HFF-Myc (cell line): ENCODE results near the gene RSPO4.

Experiments
- DNase-seq: peaks from one replicate; pipeline ENCODE4 v3.0.0-alpha.2; 2011; ENCODE audit warnings: low read depth; ENCODE audit errors: extremely low read depth
- H3K4me3 ChIP-seq: replicated peaks from 2 replicates; pipeline ENCODE4 v1.5.1; 2011; ENCODE audit warnings: low read depth, mild to moderate bottlenecking, control low read depth, low read length
- CTCF ChIP-seq: IDR thresholded peaks from 2 replicates; pipeline ENCODE4 v1.5.1; 2012; ENCODE audit warnings: mild to moderate bottlenecking, low read depth, low read length, control low read depth; ENCODE audit errors: missing control alignments

Gene RSPO4

DNA sequence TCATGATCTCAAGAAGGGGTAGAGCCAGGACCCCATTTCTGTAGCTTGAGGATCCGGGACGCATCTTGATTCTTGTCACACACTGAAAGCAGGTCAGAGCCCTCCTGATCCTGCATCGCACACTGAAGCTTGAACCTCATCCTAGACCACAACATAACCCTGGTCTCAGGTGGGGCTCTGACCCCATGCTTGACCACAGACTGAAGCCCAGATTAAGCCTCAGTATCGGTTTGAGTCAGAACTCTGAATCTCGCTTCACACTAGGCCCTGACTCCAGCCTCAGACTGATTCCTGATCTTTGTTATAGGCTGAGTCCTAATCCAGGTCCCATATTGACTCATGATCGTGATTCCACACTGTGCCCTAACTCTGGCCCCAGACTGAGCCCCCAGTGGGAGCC is 8.5 kb upstream of the RSPO4 start:
- no peak for DNase-seq
- H3K4me3 ChIP-seq: no peak overlapping the region
- no peak for TF ChIP-seq CTCF

- no peak overlapping the region for H3K4me3 ChIP-seq
- no peak for TF ChIP-seq CTCF
- no peak for DNase-seq
These were observed 3.4 kb upstream of the RSPO4 start for GRCh38 chr20:1005452-1006027.

GRCh38 chr20:1003920-1004697 is 2.0 kb upstream of the RSPO4 start:
- DNase-seq: no peak
- TF ChIP-seq CTCF: no peak
- H3K4me3 ChIP-seq: no peak overlapping the region

DNA sequence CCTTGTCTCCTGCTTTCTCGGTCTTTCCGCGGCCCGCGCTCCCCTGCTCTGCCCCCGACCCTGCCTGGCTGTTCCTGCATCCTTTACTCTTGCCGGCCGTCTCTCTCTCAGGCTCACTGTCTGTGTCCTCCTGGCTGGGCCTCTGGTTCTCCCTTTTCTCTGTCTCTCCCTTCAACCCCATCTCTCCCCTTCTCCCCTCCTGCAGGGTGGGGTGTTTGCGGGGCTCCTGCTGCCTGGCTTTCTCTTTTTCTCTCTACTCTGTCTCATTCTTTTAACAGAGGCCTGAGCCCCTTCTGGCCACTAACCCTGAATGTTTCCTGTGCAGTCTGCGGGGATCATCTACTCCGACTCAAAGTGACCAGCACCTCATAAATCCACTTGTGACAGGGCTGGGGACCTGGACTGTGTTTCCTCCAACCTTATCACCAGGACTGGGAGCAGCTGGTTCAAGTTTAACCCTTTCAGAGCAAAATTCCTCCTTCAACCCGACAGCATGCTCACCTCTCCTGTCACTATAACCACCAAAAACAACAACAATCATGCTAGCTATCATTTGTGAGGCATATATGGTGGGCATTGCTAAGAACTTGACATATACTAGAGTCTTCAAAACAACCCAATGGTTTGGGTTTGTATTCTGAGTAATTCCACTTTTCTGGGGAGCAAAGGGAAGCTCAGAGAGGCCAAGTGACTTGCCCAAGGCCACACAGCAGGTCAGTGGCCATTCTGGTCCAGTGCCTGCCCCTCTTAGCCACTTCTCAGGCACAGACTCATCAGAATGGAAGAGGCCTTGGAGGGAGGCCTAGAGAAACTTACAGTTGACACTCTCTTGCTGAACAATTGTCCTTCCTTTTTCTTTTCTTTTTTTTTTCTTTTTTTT is 811 bp upstream of the RSPO4 start:
- DNase-seq: no peak
- no peak for TF ChIP-seq CTCF
- H3K4me3 ChIP-seq: no peak overlapping the region

DNA sequence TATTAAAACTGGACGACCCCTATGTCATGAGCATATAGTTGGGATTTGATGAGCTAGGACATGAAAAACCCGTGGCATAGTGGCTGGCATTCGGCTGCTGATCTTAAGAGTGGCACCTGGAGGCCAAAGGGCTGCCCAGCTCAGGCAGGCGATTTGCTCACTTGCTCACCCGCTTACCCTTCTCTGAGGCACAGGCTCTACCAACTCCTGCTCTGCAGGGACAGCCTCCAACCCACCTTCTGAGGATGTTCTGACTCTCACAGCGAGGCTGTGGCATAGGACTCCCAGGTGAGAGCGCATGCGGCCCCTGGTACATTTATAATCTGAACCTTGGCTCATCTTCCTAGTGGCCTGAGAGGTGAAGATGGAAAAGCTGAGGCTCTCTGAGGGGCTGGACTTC is 995 bp downstream of the RSPO4 start:
- no peak overlapping the region for H3K4me3 ChIP-seq
- no peak for TF ChIP-seq CTCF
- DNase-seq: no peak

- no peak for DNase-seq
- no peak overlapping the region for H3K4me3 ChIP-seq
- no peak for TF ChIP-seq CTCF
These were observed 3.8 kb downstream of the RSPO4 start for GRCh38 chr20:998231-998830.
